Liver (tissue), 9 donors: ENCODE results near the gene PRKAA1. TPM values are rescaled to one million over a fixed set of nuclear protein-coding genes. Genes with fewer than 3 reads are reported as not detected.

ENCODE experiments used
- DNase-seq: peaks from one replicate; pipeline ENCODE4 v3.0.0-alpha.2; 2017; ENCODE audit warnings: low spot score
- H3K27ac ChIP-seq, 2 donors: one replicate each; pipeline ENCODE4 v1.7.0; 2013; ENCODE audit warnings: inconsistent platforms in 2 of 2, low read length in 2 of 2, control low read depth in 1 of 2, low read depth in 1 of 2, mild to moderate bottlenecking in 1 of 2
- H3K27me3 ChIP-seq, 4 donors: one replicate each; pipeline versions ENCODE4 v1.6.1 to v1.7.0; 2013; ENCODE audit warnings: low read length in 3 of 4, inconsistent platforms in 1 of 4, mild to moderate bottlenecking in 1 of 4, moderate library complexity in 1 of 4; ENCODE audit not compliant: control insufficient read depth in 4 of 4, insufficient read depth in 4 of 4
- H3K36me3 ChIP-seq, 4 donors: one replicate each; pipeline versions ENCODE4 v1.6.1 to v1.7.0; 2013; ENCODE audit warnings: low read length in 3 of 4, mild to moderate bottlenecking in 3 of 4, low read depth in 1 of 4, moderate library complexity in 1 of 4; ENCODE audit not compliant: control insufficient read depth in 4 of 4, insufficient read depth in 3 of 4
- H3K4me1 ChIP-seq, 4 donors: one replicate each; pipeline versions ENCODE4 v1.6.1 to v1.7.0; 2013; ENCODE audit warnings: low read length in 3 of 4, mild to moderate bottlenecking in 3 of 4, moderate library complexity in 1 of 4; ENCODE audit not compliant: control insufficient read depth in 4 of 4, insufficient read depth in 4 of 4
- H3K4me3 ChIP-seq, 3 donors: one replicate each; pipeline versions ENCODE4 v1.6.1 to v1.7.0; 2013; ENCODE audit warnings: low read length in 3 of 3, control low read depth in 1 of 3, low read depth in 1 of 3, mild to moderate bottlenecking in 1 of 3
- H3K9ac ChIP-seq, 2 donors: one replicate each; pipeline ENCODE4 v1.7.0; 2013; ENCODE audit warnings: low read length in 2 of 2, mild to moderate bottlenecking in 2 of 2, moderate library complexity in 2 of 2, control low read depth in 1 of 2, low read depth in 1 of 2
- H3K9me3 ChIP-seq, 4 donors: one replicate each; pipeline versions ENCODE4 v1.6.1 to v1.7.0; 2013; ENCODE audit warnings: low read length in 3 of 4; ENCODE audit not compliant: control insufficient read depth in 4 of 4
- EGR1 ChIP-seq, 2 donors: IDR thresholded peaks; 2 replicates each; pipeline ENCODE4 v1.6.1; 2016 to 2018; ENCODE audit warnings: antibody characterized with exemption in 2 of 2, low read depth in 2 of 2
- FOXA1 ChIP-seq: IDR thresholded peaks from 2 replicates; pipeline ENCODE4 v1.6.1; 2016; ENCODE audit warnings: antibody characterized with exemption
- FOXA2 ChIP-seq: IDR thresholded peaks from 2 replicates; pipeline ENCODE4 v1.6.1; 2016; ENCODE audit warnings: antibody characterized with exemption
- GABPA ChIP-seq, 2 donors: IDR thresholded peaks in 1 of 2; conservative IDR thresholded peaks in 1 of 2; 2 replicates each; pipeline ENCODE4 v1.6.1; 2016; ENCODE audit warnings: antibody characterized with exemption in 2 of 2, mild to moderate bottlenecking in 1 of 2, moderate library complexity in 1 of 2
- HNF4A ChIP-seq, 2 donors: conservative IDR thresholded peaks; 2 replicates each; pipeline ENCODE4 v1.6.1; 2016; ENCODE audit warnings: antibody characterized with exemption in 2 of 2, mild to moderate bottlenecking in 2 of 2
- HNF4G ChIP-seq: IDR thresholded peaks from 2 replicates; pipeline ENCODE4 v1.6.1; 2016; ENCODE audit warnings: antibody characterized with exemption
- JUND ChIP-seq, 2 donors: IDR thresholded peaks; 2 replicates each; pipeline ENCODE4 v1.6.1; 2016; ENCODE audit warnings: antibody characterized with exemption in 2 of 2
- MAX ChIP-seq: IDR thresholded peaks from 2 replicates; pipeline ENCODE4 v1.6.1; 2016; ENCODE audit warnings: antibody characterized with exemption
- NR2F2 ChIP-seq: IDR thresholded peaks from 2 replicates; pipeline ENCODE4 v1.6.1; 2016; ENCODE audit warnings: antibody characterized with exemption
- RAD21 ChIP-seq, 2 donors: IDR thresholded peaks; 2 replicates each; pipeline ENCODE4 v1.6.1; 2016; ENCODE audit warnings: antibody characterized with exemption in 2 of 2, mild to moderate bottlenecking in 2 of 2
- RXRA ChIP-seq, 2 donors: IDR thresholded peaks; 2 replicates each; pipeline ENCODE4 v1.6.1; 2017 to 2018; ENCODE audit warnings: antibody characterized with exemption in 2 of 2, mild to moderate bottlenecking in 1 of 2
- SP1 ChIP-seq: IDR thresholded peaks from 2 replicates; pipeline ENCODE4 v1.6.1; 2018; ENCODE audit warnings: antibody characterized with exemption, mild to moderate bottlenecking
- TAF1 ChIP-seq: conservative IDR thresholded peaks from 2 replicates; pipeline ENCODE4 v1.6.1; 2016; ENCODE audit warnings: antibody characterized with exemption, mild to moderate bottlenecking
- YY1 ChIP-seq: IDR thresholded peaks from 2 replicates; pipeline ENCODE4 v1.6.1; 2016; ENCODE audit warnings: antibody characterized with exemption, mild to moderate bottlenecking
- polyA plus RNA-seq, 2 donors: library from polyadenylated mRNA; stranded (reverse) in 1 of 2; unstranded in 1 of 2; fragments of 200-250 nt in 1 of 2; fragments of >200 nt in 1 of 2; fragmentation: Nextera tagmentation in 1 of 2; extraction: Ambion mirVana in 1 of 2; gene quantifications; one replicate each; pipeline versions ENCODE4 v1.2.1 to v1.2.3, GENCODE V29; 2013 to 2015
- total RNA-seq, 2 donors: library from RNA; depleted of rRNA; stranded (reverse); fragments of >200 nt; gene quantifications; one replicate each; pipeline ENCODE4 v1.2.3, GENCODE V29; 2014
- TF ChIP-seq, protein P1 (sequence below): IDR thresholded peaks from 2 replicates; pipeline ENCODE4 v1.6.1; 2016; ENCODE audit warnings: antibody characterized with exemption
- TF ChIP-seq, protein P2 (sequence below): IDR thresholded peaks from 2 replicates; pipeline ENCODE4 v1.6.1; 2016; ENCODE audit warnings: antibody characterized with exemption, mild to moderate bottlenecking
- TF ChIP-seq, protein P3 (sequence below): fragments of 150-350 bp; IDR thresholded peaks from 2 replicates; pipeline ENCODE4 v1.5.1; 2017; ENCODE audit warnings: improper control_type of control experiment, low read depth, low read length; ENCODE audit not compliant: missing input control
- TF ChIP-seq, protein P4 (sequence below): IDR thresholded peaks from 2 replicates; pipeline ENCODE4 v1.6.1; 2016; ENCODE audit warnings: antibody characterized with exemption
- donor health status: healthy.
- donor health status: healthy.
- donor health status: healthy.
- donor health status: healthy.
- donor health status: healthy.

Gene PRKAA1
- total and polyA plus RNA-seq, 4 donors: 23.7 to 105 (median 42.4) TPM

GRCh38 chr5:40781843-40782409, 16.2 kb downstream of the PRKAA1 start:
- Histone ChIP-seq H3K27ac (peak overlapping the region in 1 of 2 donors; percentile 82), H3K36me3 (peaks cover 0 to 1% (median 0%) of the 10 kb centered on the region in 4 donors), H3K9ac (no peak overlapping the region), H3K4me3 (no peak overlapping the region), H3K4me1 (peaks cover 16 to 48% (median 20%) of the 10 kb centered on the region in 4 donors), H3K27me3 (no peaks in the 10 kb centered on the region), H3K9me3 (no peaks in the 10 kb centered on the region)
- DNase-seq: no peak
- TF ChIP-seq MAX: no peak
- TF ChIP-seq, protein P1, sequence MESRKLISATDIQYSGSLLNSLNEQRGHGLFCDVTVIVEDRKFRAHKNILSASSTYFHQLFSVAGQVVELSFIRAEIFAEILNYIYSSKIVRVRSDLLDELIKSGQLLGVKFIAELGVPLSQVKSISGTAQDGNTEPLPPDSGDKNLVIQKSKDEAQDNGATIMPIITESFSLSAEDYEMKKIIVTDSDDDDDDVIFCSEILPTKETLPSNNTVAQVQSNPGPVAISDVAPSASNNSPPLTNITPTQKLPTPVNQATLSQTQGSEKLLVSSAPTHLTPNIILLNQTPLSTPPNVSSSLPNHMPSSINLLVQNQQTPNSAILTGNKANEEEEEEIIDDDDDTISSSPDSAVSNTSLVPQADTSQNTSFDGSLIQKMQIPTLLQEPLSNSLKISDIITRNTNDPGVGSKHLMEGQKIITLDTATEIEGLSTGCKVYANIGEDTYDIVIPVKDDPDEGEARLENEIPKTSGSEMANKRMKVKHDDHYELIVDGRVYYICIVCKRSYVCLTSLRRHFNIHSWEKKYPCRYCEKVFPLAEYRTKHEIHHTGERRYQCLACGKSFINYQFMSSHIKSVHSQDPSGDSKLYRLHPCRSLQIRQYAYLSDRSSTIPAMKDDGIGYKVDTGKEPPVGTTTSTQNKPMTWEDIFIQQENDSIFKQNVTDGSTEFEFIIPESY: no peak
- TF ChIP-seq, protein P2, sequence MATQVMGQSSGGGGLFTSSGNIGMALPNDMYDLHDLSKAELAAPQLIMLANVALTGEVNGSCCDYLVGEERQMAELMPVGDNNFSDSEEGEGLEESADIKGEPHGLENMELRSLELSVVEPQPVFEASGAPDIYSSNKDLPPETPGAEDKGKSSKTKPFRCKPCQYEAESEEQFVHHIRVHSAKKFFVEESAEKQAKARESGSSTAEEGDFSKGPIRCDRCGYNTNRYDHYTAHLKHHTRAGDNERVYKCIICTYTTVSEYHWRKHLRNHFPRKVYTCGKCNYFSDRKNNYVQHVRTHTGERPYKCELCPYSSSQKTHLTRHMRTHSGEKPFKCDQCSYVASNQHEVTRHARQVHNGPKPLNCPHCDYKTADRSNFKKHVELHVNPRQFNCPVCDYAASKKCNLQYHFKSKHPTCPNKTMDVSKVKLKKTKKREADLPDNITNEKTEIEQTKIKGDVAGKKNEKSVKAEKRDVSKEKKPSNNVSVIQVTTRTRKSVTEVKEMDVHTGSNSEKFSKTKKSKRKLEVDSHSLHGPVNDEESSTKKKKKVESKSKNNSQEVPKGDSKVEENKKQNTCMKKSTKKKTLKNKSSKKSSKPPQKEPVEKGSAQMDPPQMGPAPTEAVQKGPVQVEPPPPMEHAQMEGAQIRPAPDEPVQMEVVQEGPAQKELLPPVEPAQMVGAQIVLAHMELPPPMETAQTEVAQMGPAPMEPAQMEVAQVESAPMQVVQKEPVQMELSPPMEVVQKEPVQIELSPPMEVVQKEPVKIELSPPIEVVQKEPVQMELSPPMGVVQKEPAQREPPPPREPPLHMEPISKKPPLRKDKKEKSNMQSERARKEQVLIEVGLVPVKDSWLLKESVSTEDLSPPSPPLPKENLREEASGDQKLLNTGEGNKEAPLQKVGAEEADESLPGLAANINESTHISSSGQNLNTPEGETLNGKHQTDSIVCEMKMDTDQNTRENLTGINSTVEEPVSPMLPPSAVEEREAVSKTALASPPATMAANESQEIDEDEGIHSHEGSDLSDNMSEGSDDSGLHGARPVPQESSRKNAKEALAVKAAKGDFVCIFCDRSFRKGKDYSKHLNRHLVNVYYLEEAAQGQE: no peak
- TF ChIP-seq FOXA1: no peak
- no peak for TF ChIP-seq HNF4A (conservative IDR thresholded peaks at IDR 0.05)
- TF ChIP-seq NR2F2: no peak
- TF ChIP-seq GABPA (IDR thresholded peaks at IDR 0.05 in 1 of 2, conservative IDR thresholded peaks at IDR 0.05 in 1 of 2): no peak
- TF ChIP-seq, protein P3, sequence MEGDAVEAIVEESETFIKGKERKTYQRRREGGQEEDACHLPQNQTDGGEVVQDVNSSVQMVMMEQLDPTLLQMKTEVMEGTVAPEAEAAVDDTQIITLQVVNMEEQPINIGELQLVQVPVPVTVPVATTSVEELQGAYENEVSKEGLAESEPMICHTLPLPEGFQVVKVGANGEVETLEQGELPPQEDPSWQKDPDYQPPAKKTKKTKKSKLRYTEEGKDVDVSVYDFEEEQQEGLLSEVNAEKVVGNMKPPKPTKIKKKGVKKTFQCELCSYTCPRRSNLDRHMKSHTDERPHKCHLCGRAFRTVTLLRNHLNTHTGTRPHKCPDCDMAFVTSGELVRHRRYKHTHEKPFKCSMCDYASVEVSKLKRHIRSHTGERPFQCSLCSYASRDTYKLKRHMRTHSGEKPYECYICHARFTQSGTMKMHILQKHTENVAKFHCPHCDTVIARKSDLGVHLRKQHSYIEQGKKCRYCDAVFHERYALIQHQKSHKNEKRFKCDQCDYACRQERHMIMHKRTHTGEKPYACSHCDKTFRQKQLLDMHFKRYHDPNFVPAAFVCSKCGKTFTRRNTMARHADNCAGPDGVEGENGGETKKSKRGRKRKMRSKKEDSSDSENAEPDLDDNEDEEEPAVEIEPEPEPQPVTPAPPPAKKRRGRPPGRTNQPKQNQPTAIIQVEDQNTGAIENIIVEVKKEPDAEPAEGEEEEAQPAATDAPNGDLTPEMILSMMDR: no peak
- TF ChIP-seq EGR1 (IDR thresholded peaks at IDR 0.05; ENCODE audit: low read depth in 2 of 2): no peak
- TF ChIP-seq RXRA (IDR thresholded peaks at IDR 0.05): no peak
- TF ChIP-seq YY1: no peak
- TF ChIP-seq FOXA2: no peak
- no peak for TF ChIP-seq HNF4G
- TF ChIP-seq, protein P4, sequence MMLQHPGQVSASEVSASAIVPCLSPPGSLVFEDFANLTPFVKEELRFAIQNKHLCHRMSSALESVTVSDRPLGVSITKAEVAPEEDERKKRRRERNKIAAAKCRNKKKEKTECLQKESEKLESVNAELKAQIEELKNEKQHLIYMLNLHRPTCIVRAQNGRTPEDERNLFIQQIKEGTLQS: no peak
- no peak for TF ChIP-seq RAD21 (IDR thresholded peaks at IDR 0.05)
- no peak for TF ChIP-seq JUND (IDR thresholded peaks at IDR 0.05)
- no peak for TF ChIP-seq TAF1
- TF ChIP-seq SP1: no peak
